GM18858 (cell line): ENCODE results near the gene CACNB1.

ENCODE experiments used
- ATAC-seq: cut with Tn5 transposase; IDR thresholded peaks from one replicate; pipeline ENCODE4 v1.9.1; 2021; ENCODE audit not compliant: unreplicated experiment

Gene CACNB1

DNA sequence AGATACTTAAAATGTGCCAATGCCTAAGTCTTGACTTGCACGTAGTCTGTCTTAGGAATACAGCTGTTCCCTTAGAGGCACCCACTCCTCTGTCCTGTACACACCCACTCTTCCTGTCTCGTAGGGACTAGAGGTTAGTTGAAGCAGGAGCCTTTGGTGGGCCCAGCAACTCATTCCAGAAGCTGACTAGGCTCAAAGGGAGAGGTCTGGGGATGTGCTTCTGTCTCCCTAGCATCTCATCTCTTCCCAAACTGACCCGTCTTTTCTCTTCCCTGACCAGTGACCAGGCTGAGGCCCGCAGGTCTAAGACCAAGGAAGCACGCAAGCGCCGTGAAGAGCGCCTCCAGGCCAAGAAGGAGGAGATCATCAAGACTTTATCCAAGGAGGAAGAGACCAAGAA, 6.8 kb upstream of the CACNB1 start:
- no peak for ATAC-seq

DNA sequence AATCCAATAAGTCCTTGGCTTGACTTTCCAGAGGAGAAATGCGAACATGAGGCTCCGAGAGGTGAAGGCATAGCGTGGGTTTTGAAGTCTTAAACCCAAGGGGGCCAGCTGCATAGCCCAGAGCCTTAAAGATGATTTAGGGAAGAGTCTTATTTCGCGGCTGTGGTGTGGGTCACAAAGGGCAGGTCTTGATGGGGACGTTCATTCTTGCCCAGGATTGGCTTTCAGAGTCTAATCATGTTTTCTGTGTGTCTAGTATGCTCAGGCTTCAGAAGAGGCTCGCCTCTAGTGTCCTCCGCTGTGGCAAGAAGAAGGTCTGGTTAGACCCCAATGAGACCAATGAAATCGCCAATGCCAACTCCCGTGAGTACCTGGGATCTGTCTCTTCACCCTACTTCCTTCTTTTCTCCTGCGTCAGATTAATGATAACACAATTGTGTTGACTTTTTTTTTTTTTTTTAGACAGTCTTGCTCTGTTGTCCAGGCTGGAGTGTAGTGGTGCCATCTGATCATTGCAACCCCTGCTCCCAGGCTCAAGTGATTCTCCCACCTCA, 3.6 kb upstream of the CACNB1 start:
- no peak for ATAC-seq

DNA sequence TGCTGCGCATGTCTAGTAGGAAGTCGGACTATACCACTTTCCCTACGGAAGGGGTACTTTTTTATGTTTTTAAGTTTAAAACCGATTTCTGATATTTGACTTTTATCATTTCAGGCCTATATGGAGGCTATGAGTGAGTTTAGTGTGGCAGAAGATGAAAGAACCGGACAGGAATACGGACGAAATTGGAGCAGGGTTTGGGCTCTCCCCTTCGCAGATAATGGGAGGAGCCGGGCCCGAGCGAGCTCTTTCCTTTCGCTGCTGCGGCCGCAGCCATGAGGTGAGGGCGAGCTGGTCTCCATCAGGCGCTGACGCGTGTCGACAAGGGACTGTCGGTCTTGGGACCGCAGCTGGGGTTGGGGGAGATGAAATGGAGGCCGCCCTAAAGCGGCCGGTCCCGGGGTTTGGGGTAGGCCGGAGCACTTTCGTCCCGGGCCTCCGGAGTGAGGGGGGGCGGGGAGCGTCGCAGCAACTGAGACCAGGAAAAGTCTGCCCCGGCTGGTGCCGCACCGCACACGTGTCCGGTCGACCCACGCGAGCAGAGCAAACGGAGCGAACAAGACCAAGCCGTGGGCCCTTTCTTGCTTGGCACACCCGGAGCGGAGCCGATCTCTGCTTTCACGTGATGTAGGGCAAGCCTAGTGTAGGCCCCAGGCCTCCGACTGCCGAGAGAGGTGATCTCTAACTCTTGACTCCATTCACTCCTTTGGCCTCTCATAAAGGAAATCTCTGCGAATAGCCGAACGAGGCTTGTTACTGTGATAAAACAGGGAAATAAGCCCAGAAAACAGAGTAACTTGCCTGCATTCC, 2.8 kb upstream of the CACNB1 start, which contains the start of gene RPL19:
Gene RPL19, plus strand, starts transcription at position 214 of the 810 bp plus-strand sequence. Its CDS starts 62 bp downstream, at position 276.
- peak; percentile 41 for ATAC-seq

DNA sequence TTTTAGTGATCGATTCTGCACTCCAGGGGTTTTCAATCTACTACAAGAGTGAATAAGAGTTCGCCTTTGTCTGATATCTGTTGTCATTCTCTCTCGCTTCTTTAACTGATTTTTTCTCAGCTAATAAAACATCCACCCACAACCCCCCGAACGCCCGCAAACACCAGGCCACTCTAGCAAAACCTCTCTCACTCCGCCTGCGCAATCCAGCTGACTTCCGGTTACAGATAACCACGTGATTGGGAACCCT, 2.3 kb upstream of the CACNB1 start:
- ATAC-seq, result peak; percentile 59

DNA sequence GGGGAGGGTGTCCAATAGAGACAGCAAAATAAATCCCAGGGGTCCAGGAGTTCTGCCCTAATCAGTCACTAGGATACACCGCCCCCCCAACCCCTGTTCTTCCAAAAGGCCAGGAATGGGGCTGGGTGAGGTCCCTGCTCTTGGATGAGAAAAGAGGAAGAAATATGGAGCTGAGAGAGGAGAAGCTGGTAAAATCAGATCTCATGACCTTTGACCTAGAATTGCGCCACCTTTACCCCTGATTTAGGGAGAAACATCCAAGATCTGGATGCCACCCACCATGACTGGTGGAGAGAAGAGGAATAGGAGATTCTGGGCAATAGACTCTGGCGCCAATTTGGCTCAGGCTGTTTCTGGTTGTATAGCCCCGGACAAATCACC, 707 bp upstream of the CACNB1 start:
- no peak for ATAC-seq

DNA sequence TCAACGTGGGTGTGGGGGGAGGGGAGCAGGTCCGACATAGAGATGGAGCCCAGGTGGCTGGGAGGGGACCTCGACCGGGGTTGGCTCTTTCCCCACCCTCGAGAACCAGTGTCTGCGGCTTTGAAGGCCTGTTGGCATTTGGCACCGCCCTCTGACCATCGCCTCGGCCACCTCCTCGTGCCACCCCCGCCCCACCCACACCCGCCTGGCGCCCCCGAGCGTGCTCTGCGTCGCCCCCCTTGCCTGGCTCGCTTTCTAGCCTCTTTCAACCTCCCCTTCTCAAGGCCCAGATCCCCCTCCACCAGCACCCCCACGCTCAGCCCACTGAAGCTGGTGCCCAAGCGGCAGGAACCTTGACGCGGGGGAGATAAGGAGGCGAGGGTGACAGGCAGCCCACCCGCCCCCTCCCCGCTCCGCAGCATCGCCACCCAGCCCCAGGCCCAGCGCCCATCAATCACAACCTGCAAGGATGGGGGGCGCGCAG, 619 bp downstream of the CACNB1 start:
- no peak for ATAC-seq

DNA sequence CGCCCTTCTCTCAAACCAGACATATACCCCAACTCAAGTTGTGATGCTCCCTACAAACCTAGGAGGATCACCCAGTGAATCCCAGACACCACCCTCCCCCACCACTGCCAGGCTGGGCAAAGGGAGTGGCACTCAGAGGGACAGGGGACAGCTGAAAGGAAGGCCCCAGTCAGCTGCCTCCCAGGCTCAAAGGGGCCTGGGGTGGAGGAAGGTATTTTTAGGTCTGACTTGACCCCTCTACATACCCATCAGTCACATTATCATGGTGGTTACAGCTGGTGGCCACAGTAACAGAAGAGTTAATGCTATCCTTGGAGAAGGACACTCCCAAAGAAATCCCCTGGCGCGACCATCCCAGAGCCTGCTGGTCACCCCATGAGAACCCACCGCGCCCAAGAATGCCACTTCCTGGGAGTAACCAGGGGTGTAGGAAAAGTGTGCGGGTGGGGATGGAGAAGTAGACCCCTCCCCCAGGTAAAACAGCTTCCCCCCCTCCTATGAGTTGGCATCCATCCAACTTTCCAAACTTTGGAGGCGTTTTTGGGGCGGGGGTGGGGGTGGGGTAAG, 1.1 kb downstream of the CACNB1 start:
- ATAC-seq, result no peak

DNA sequence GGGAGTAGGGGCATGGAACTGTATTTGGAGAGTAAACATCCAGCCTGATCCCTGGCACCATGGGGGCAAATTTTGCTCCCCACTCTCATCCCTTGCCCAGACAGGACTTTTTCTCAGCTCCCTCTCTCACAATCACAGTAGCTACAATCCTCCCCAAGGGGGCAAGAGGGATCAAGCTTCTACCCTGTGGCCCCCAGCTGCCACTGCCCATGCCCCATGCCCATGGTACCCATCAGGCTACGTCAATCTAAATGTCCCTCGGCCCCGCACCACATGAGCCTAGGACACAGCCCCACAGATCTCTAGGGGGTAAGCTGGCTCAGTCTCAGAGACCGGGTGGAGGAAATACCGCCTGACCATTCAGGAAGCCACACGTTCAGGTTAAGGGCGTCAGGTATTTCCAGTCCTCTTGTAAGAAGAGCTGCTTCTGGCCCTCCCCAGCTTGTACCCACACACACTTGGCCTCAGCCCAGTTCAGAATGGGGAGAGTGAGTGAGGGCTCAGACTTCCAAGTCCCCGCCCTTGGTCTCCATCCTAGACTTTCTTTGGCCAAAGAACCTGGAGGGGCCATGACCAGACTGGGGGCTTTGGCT, 1.8 kb downstream of the CACNB1 start:
- no peak for ATAC-seq

DNA sequence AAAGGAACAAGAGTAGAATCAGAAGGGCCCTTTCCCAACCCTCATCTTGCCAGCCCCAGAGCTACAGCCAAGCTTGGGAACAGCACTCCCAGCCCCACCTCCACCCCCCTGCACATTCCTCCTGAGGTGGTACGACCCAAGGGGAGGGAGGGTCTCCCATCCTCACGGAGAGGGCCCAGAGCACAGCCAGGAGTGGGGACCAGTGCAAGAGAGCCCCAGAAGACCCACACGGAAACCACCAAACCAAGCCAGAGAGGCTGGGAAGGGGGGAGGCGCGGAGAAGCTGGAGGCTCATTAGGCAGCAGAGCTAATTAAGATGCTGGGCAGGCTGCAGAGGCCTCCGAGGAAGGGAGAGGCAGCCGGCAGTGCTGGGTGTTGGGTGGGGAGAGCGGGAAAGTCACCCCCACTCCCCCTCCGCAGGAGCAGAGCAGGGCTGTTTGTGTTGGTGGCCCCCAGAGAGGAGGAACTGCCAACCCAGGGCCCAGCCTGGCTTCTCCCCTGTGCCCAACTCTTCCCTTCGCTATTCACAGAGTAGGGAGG, 2.4 kb downstream of the CACNB1 start:
- ATAC-seq, result no peak

DNA sequence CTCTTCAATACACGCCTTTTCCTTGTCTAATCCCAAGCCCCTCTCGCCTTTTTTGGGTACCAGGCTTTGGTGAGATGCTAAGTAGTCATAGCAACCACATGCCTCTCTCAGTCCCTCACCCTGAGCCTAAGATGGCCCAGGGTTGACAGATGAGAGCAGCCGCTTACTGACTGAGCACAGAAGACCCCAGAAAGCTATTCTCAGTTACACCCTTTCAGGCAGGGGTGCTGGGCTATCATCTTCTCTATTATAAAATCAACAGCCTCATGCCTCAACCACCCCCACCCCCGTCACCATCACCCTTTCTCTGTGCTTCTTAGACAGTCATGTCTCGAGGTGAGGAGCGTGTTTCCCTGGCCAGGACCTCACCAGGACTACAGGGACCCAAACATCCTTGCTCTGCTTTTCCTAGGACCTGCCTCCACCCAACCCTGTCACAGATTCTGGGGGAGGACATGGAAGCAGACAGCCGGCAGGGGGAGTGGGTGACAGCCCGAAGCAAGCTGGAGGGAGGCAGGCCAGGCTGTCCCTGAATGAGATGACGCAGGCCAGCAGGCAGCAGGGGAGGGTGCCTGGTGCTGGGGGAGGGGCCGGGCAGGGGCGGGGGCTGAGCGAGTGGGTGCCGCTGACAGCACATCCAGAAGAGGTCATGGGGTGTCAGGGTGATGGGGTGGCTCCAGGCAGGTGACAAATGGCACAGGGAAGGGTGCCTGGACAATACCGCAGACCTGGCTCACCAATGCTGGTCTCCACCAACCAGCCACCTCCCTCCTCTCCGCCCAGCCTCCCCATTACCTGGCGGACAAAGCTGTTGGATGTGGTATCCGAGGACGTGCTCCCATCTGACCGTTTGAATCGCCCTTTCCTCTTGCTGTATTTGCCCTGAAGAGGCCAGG, 3.1 kb downstream of the CACNB1 start:
- no peak for ATAC-seq

DNA sequence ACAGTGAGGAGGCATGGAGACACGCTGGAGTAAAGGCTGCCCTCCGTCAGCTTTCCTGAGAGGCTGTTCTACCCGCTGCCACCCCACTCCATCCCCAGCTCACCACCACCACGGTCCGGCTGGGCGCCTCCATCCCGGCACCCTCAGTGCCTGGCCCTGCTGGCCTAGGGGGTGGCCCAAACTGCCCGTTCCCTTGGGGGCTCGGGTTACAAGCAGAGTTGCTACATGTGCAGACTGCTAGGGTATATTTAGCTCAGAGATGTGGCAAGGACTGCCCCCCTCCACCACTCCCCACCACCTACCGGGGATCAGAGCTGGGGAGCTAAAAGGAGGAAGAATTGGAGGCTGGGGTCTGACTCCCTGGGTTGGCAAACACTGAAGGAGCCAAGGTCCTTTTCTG, 4.1 kb downstream of the CACNB1 start:
- no peak for ATAC-seq

DNA sequence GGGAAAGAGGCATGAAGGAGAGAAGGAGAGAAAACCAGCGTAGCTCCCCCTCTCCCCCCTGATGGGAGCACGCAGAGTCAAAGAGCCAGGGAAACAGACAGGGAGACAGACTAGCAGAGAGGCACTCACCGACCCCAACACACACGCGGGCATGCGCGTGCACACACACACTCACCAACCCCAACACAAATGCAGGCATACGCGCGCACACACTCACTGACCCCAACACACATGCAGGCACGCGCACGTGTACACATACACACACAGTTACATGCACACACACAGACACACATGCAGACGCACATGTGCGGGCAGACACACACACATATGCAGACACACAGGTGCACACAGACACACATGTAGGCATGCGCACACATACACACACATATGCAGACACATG, 4.6 kb downstream of the CACNB1 start:
- ATAC-seq, result no peak

DNA sequence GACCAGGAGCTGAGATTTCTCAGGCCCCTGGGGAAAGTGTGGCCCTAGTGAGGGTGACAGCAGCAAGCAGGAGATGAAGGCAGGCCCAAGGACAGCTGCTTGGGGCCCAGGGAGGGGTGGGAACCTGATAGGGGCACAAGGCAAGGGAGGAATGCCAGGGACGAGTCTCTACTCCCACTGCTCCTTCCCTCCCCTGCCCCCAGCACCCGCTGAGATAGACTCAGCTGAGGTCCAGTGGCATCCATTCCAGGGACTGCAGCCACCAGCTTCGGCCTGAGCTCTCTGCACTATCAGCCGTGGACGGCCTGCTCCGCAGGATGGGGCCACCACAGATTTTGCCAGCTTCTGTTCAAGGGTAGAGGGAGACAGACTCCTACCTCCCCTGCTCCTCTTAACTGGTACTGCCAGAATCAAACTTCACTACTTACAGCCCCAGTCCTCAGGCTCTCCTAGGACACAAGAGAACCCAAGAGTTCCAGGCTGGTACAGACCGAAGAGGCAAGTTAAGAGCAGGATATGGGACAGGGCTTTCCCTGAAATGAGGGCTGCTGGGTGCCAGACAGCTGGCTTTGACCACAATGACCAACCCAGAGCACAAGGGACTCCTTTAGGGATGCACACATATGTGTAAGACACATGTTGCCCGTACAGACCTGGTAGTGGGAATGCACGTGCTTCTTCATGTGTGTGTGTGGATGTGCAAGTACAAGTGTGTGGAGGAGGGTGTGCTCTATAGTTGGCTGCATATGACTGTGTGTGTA, 5.5 kb downstream of the CACNB1 start:
- ATAC-seq, result no peak

DNA sequence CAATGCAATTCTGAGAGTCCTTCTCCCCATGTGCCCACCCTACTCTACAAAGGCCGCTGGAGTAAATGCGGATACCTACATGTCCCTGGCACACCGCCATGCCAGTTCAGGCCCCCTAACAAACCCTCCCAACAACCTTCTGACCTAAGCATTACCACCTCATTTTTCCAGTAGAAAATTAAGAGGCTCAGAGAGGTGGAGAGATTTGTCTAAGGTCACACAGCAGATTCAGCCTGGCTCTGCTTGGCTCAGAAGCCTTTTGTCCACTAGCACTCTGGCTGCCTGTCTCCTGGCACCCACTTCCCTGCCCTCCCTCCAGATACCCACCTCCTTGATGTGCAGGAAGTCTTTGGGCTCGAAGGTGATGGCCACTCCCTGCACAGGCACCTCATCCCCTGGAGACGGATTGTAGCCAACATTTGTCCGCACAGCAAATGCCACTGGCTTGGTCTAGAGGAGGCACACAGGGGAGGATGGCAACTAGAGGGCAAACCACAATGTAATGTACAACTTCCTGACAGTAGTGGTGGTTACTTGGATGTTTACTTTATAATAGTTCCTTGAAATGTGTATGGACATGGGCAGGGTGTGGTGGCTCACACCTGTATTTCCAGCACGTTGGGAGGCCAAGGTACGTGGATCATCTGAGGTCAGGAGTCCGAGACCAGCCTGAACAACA, 10.2 kb downstream of the CACNB1 start:
- no peak for ATAC-seq

DNA sequence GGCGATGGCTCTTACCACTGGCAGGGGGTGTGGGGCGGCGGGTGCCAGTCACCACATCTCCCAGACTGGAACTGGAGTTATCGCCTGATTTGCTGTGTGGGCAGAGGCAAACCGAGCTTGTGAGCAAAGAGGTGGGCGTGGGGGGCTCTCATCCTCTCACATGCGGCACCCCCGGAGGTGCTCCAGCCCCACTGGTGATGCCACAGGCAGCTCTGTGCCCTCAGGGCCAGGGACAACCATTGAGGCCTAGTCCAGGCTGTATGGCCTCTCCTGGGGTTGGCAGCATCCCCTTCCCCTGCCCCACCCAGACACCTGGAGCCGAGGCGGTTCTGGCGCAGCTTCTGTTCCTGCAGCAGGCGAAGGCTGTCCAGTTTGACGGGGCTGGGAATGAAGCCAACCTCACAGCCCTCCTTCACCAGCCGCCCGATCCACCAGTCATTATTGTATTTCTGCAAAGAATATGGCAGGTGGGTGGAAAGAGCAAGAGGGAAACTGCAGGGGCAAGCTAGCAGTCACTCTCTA, 10.9 kb downstream of the CACNB1 start:
- no peak for ATAC-seq

DNA sequence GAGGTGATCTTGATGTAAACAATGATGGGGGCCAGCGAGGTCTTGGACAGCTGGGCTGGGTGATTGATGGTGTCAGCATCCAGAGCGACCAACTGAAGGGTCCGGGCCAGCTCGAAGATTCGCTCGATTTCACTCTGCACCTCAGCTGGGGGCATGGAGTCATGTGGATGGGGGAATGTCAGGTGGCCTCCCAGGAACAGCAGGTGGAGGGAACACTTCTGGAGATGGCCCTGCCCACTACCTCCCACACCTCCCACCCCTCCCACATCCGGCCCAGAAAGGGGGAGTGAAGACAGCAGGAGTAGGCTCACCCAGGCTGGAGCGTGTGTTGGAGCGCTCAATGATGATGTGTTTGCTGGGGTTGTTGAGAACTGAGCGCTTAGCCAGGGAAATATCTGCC, 13.7 kb downstream of the CACNB1 start:
- no peak for ATAC-seq

DNA sequence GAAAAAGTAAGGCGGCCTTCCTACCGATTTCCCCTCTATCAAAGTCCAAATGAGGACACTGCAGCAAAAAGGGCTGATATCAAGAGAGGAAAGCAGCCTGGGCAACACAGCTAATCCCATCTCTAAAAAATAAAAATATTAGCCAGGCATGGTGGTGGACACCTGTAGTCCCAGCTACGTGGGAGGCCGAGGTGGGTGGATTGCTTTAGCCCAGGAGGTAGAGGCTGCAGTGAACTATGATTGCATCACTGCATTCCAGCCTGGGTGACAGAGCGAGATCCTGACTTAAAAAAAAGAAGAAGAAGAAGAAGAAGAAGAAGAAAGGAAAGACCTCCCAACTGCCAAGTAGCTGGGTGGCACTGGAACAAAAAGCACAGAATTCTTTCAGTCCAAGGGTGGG, 14.4 kb downstream of the CACNB1 start:
- ATAC-seq, result no peak

DNA sequence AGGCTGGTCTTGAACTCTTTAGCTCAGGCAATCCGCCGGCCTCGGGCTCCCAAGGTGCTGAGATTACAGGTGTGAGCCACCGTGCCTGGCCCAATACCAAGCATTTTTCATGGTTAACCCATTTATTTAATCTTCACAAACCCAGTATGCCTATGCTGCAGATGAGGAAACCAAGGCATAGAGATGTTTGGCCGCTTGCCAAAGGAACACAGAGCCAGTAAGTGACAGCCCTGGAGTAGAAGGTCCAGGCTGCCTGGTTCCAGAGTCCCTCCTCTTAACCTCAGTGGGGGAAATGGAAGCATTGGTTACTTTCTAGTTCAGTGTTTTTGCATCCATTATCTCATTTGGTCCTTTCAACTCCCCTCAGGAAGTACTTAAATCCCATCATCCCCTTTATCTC, 16.2 kb downstream of the CACNB1 start:
- no peak for ATAC-seq

DNA sequence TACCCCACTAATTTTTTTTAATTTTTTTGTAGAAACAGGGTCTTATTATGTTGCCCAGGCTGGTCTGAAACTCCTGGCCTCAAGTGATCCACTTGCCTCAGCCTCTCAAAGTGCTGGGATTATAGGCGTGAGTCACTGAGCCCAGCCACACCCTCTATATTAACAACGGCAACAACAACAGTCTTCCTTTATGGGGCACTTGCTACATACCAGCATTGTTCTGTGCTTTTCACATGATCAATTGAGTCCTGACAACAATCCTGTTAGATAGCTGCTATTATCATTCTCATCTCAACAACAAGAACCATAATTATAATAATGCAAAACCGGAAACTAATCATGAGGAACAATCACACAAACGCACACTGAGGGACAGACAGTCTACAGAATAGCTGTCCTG, 18.9 kb downstream of the CACNB1 start:
- ATAC-seq, result no peak
